Measurements from ENCODE around the gene STK24.
A peak's percentile ranks its signal among the peaks of the same experiment; 100 is the strongest.
"Not testable (repeated sequence)": the region's sequence is repeated elsewhere in the genome, so short reads cannot be mapped to it uniquely, and the experiment has no call there.

STK24 gene

DNA sequence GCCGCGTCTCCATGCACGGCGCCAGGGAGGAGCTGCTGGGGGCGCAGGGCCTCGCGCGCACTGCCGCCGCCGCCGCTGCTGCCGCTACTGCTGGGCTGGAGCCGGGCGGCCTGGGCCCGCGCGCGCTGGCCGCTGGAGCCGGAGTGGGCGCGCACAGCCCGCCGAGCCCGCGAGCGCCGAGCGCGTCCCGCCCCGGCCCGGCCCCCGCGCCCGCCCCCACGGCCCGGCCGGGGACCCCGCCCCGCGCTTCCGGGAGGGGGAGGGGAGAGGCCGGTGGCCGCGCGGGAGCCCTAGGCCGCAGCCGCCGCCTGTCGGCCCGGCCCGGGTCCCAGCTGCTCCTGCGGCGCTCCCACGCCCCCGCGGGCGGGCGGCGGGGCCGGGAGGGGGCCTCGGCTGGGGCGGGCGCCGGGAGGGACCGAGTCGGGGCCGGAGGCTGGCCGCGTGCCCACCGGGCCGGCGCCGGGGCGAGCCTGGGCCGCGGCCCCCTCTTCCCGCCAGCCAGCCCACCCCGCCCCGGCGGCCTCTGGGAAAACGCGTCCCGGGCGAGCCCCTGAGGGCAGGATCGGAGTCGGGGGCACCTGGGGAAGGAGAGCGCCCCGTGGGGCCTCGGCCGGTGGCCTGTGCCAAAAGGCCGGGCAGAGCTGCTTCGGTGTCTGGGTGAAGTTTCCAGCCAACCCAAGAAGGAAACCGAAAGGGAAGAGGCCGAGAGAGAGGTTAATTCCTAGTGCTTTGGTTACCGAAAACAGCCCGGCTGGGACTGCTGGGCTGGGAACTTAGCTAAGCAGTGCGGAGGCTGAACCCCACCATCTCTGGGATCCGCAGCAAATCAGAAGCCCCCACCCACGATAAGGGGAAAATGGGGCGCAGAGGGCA, at the start of gene STK24:
STK24 (minus strand) TSS at position 145 of the 873 bp plus-strand sequence. CDS start 321 bp downstream, outside the sequence.
- Histone ChIP-seq H3K27me3 (ENCODE audit: control insufficient read depth, insufficient read depth, low read length) (no peaks in the 10 kb centered on the region), H3K27ac (ENCODE audit: low read length) (no peak within 1 kb of the TSS), H3K4me1 (ENCODE audit: control insufficient read depth, insufficient read depth, low read length) (peaks cover under 1% of the 10 kb centered on the region; the same call in 1 of the 2 replicates), H3K36me3 (ENCODE audit: control insufficient read depth, insufficient read depth, low read length) (no peaks in the 10 kb centered on the region), H3K4me3 (ENCODE audit: low read length) (peak within 1 kb of the TSS; percentile 83), H3K9me3 (ENCODE audit: control insufficient read depth, insufficient read depth, low read length) (no peaks in the 10 kb centered on the region)
- DNase-seq (ENCODE audit: low read depth, low spot score): no peak
- no CpG with 5 or more reads among the region's 103 CpGs for WGBS (ENCODE audit: insufficient coverage, insufficient read length)

DNA sequence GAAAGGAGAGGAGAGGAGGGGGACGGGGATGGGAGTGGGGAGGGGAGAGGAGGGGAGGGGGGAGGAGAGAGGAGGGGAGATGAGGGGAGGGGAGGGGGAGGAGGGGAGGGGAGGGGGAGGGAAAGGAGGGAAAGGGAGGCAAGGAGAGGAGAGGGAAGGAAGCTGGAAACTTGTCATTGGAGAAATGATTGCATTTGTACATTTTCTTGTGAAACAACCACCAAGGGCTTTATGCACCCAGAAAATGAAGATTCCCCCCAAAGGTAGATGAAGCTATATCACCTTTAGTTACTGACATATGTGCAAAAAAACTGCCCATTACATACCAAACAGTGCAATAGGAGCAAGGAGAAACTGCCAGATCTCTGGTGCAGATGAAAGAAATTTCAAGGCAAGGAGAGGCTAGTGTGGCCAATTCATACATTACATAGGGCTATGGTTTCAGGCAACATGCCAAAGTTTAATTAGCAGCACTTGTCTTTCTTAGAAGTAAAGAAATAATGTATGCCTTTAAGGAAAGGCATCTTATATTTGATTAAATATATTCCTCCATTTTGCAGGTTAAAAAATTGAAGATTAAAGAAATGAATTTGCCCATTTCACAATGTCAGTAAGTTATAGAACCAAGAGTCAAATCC, 49.5 kb upstream of the STK24 start:
- H3K4me3 ChIP-seq (ENCODE audit: low read length): no peak overlapping the region
- no peak for DNase-seq (ENCODE audit: low read depth, low spot score)
- WGBS (ENCODE audit: insufficient coverage, insufficient read length): 75% methylated on average over 1 of the region's 1 CpG
- H3K4me1 ChIP-seq (ENCODE audit: control insufficient read depth, insufficient read depth, low read length): peaks cover 2% of the 10 kb centered on the region; the same call in 1 of the 2 replicates
- no peaks in the 10 kb centered on the region; the same call in 1 of the 2 replicates for H3K36me3 ChIP-seq (ENCODE audit: control insufficient read depth, insufficient read depth, low read length)
- H3K27ac ChIP-seq (ENCODE audit: low read length): no peak overlapping the region
- no peaks in the 10 kb centered on the region for H3K27me3 ChIP-seq (ENCODE audit: control insufficient read depth, insufficient read depth, low read length)
- H3K9me3 ChIP-seq (ENCODE audit: control insufficient read depth, insufficient read depth, low read length): no peaks in the 10 kb centered on the region

DNA sequence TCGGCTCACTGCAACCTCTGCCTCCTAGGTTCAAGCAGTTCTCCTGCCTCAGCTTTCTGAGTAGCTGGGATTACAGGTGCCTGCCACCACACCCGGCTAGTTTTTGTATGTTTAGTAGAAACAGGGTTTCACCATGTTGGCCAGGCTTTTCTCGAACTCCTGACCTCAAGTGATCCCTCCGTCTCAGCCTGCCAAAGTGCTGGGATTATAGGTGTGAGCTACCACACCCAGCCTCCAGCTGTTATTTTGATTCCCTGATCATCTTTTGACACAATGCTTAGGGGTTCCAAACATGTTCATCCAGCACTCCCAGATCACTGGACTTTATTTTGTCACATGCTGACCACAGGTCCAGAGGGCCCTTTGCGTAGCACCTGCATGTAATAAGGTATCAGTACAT, 47.7 kb upstream of the STK24 start:
- not testable (repeated sequence) for H3K4me1 ChIP-seq (ENCODE audit: control insufficient read depth, insufficient read depth, low read length); H3K27me3 ChIP-seq (ENCODE audit: control insufficient read depth, insufficient read depth, low read length); DNase-seq (ENCODE audit: low read depth, low spot score); H3K9me3 ChIP-seq (ENCODE audit: control insufficient read depth, insufficient read depth, low read length); H3K4me3 ChIP-seq (ENCODE audit: low read length); H3K27ac ChIP-seq (ENCODE audit: low read length); H3K36me3 ChIP-seq (ENCODE audit: control insufficient read depth, insufficient read depth, low read length)
- no CpG with 5 or more reads among the region's 5 CpGs for WGBS (ENCODE audit: insufficient coverage, insufficient read length)

DNA sequence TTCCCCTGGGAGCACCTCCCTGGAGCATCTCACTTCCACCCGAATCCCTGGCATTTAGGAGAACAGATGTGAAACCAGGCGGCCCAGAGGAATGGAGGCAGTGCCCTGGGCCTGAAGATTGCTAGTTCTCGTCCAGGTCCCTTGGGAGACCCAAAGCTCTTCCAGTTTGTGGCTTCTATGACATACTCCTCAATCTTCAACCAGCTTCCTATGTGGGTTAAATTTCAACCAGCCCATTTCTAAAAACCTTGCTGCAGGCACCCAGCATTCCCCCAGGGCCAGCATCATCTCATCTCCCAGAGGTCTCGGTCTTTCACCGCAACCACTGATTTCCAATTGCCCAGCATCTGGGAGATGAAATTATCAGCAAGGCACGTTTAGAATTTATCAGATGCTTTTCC, 46.0 kb upstream of the STK24 start:
- H3K27ac ChIP-seq (ENCODE audit: low read length): no peak overlapping the region
- no peak for DNase-seq (ENCODE audit: low read depth, low spot score)
- no peak overlapping the region for H3K4me3 ChIP-seq (ENCODE audit: low read length)
- H3K36me3 ChIP-seq (ENCODE audit: control insufficient read depth, insufficient read depth, low read length): no peaks in the 10 kb centered on the region
- peaks cover 2% of the 10 kb centered on the region; the same call in 1 of the 2 replicates for H3K4me1 ChIP-seq (ENCODE audit: control insufficient read depth, insufficient read depth, low read length)
- no peaks in the 10 kb centered on the region for H3K27me3 ChIP-seq (ENCODE audit: control insufficient read depth, insufficient read depth, low read length)
- WGBS (ENCODE audit: insufficient coverage, insufficient read length): no CpG with 5 or more reads among the region's 6 CpGs
- H3K9me3 ChIP-seq (ENCODE audit: control insufficient read depth, insufficient read depth, low read length): no peaks in the 10 kb centered on the region

DNA sequence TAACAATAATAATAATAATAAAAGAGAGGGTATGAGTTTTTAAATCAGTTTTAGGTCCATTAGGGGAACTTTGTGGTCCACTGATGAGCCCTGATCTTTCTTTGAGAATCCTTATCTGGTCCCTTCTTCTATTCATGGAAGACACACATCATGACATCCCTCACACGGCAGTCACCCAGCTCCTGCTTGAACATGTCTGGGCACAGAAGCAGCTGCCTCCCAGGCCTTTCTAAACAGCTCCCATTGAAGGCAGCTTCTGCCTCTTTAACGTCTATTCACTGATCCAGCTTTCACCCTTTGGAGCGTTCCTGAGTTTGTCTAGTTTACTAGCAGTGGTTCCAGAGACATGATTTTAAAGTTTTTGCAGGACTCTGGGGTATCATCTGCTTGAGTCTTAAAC, 42.6 kb upstream of the STK24 start:
- no peak for DNase-seq (ENCODE audit: low read depth, low spot score)
- Histone ChIP-seq H3K4me1 (ENCODE audit: control insufficient read depth, insufficient read depth, low read length) (no peaks in the 10 kb centered on the region), H3K4me3 (ENCODE audit: low read length) (no peak overlapping the region)

DNA sequence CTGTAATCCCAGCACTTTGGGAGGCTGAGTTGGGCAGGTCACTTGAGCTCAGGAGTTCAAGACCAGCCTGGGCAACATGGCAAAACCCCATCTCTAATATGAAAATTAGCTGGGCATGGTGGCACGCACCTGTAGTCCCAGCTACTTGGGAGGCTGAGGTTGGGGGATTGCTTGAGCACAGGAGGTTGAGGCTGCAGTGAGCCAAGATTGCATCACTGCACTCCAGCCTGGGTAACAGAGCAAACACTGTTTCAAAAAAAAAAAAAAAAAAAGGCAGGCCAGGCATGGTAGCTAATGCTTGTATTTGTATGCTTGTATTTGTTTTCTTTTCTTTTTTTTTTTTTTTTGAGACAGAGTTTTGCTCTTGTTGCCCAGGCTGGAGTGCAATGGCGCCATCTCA, 38.7 kb upstream of the STK24 start:
- H3K27me3 ChIP-seq (ENCODE audit: control insufficient read depth, insufficient read depth, low read length); H3K27ac ChIP-seq (ENCODE audit: low read length); H3K9me3 ChIP-seq (ENCODE audit: control insufficient read depth, insufficient read depth, low read length); H3K4me3 ChIP-seq (ENCODE audit: low read length); H3K4me1 ChIP-seq (ENCODE audit: control insufficient read depth, insufficient read depth, low read length); DNase-seq (ENCODE audit: low read depth, low spot score); H3K36me3 ChIP-seq (ENCODE audit: control insufficient read depth, insufficient read depth, low read length): not testable (repeated sequence)
- WGBS (ENCODE audit: insufficient coverage, insufficient read length): no CpG with 5 or more reads among the region's 2 CpGs

More for the DNA sequence above, 42.6 kb upstream of the STK24 start:
- no peaks in the 10 kb centered on the region for H3K9me3 ChIP-seq (ENCODE audit: control insufficient read depth, insufficient read depth, low read length)
- no peaks in the 10 kb centered on the region for H3K27me3 ChIP-seq (ENCODE audit: control insufficient read depth, insufficient read depth, low read length)
- no CpG with 5 or more reads among the region's 3 CpGs for WGBS (ENCODE audit: insufficient coverage, insufficient read length)
- H3K36me3 ChIP-seq (ENCODE audit: control insufficient read depth, insufficient read depth, low read length): no peaks in the 10 kb centered on the region
- H3K27ac ChIP-seq (ENCODE audit: low read length): no peak overlapping the region

DNA sequence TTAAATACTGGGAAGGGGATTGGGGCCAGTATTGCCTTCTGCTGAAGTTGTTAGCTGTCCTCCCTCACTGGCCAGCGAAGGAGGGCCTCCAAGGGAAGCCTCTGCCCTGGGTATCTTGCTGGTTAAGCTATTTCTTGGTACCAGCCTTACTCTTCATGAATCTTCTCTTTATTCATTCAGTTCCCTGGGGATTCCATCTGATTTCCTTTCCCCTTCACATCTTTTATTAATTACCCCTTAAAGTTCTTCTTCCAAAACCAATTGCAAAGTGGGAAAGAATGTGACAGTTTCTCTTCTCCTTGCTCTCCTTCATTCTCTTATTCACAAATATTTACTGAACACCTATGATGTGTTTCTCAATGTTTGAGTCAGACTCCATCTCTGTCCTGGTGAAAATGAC, 36.7 kb upstream of the STK24 start:
- Histone ChIP-seq H3K36me3 (ENCODE audit: control insufficient read depth, insufficient read depth, low read length) (no peaks in the 10 kb centered on the region), H3K9me3 (ENCODE audit: control insufficient read depth, insufficient read depth, low read length) (no peaks in the 10 kb centered on the region), H3K27me3 (ENCODE audit: control insufficient read depth, insufficient read depth, low read length) (no peaks in the 10 kb centered on the region), H3K4me1 (ENCODE audit: control insufficient read depth, insufficient read depth, low read length) (no peaks in the 10 kb centered on the region), H3K27ac (ENCODE audit: low read length) (no peak overlapping the region), H3K4me3 (ENCODE audit: low read length) (no peak overlapping the region)
- no peak for DNase-seq (ENCODE audit: low read depth, low spot score)
- no CpG with 5 or more reads among the region's 1 CpG for WGBS (ENCODE audit: insufficient coverage, insufficient read length)

DNA sequence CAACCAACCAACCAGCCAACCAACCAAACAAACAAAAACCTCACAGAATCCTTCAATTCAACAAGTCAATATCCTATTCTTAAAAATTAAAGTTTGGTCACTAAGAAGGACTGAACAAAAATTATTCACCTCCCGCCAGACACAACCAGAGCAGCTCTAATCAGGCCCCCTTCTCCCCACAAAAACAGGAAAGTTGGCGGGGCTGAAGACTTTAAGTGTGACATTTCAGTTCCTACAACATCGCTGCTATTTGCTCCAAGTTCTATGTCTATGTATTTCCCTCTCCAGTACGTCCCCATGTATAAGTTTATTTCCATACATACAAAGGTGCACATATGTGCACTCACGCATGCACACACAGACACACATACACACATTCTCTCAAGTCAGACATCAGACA, 32.8 kb upstream of the STK24 start:
- no peaks in the 10 kb centered on the region for H3K9me3 ChIP-seq (ENCODE audit: control insufficient read depth, insufficient read depth, low read length)
- no peak overlapping the region for H3K4me3 ChIP-seq (ENCODE audit: low read length)
- no peaks in the 10 kb centered on the region for H3K4me1 ChIP-seq (ENCODE audit: control insufficient read depth, insufficient read depth, low read length)
- DNase-seq (ENCODE audit: low read depth, low spot score): no peak
- H3K27ac ChIP-seq (ENCODE audit: low read length): no peak overlapping the region
- WGBS (ENCODE audit: insufficient coverage, insufficient read length): no CpG with 5 or more reads among the region's 5 CpGs
- H3K27me3 ChIP-seq (ENCODE audit: control insufficient read depth, insufficient read depth, low read length): no peaks in the 10 kb centered on the region
- no peaks in the 10 kb centered on the region for H3K36me3 ChIP-seq (ENCODE audit: control insufficient read depth, insufficient read depth, low read length)

DNA sequence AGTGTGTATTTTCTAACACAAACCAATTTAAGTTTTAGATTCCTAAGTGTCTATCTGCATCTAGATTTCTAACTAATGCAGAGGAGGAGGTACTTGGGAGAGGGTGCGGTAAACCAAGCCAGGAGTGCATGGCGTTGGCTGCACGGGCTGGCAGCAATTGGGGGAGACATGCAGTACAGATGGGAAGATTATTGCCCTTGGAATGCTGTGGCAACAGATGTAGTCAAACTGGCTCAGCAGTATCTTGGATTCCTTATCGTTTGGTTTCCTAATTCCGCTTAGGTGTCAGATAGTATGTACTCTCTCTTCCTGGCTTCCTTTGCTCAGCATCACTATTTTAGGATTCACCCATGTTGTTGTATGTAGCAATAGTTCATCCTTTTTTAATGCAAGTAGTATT, 29.4 kb upstream of the STK24 start:
- H3K27me3 ChIP-seq (ENCODE audit: control insufficient read depth, insufficient read depth, low read length): no peaks in the 10 kb centered on the region
- no peak for DNase-seq (ENCODE audit: low read depth, low spot score)
- H3K27ac ChIP-seq (ENCODE audit: low read length): no peak overlapping the region
- no peaks in the 10 kb centered on the region for H3K36me3 ChIP-seq (ENCODE audit: control insufficient read depth, insufficient read depth, low read length)
- no peak overlapping the region for H3K4me3 ChIP-seq (ENCODE audit: low read length)
- no peaks in the 10 kb centered on the region for H3K9me3 ChIP-seq (ENCODE audit: control insufficient read depth, insufficient read depth, low read length)
- H3K4me1 ChIP-seq (ENCODE audit: control insufficient read depth, insufficient read depth, low read length): no peaks in the 10 kb centered on the region
- no CpG with 5 or more reads among the region's 5 CpGs for WGBS (ENCODE audit: insufficient coverage, insufficient read length)

DNA sequence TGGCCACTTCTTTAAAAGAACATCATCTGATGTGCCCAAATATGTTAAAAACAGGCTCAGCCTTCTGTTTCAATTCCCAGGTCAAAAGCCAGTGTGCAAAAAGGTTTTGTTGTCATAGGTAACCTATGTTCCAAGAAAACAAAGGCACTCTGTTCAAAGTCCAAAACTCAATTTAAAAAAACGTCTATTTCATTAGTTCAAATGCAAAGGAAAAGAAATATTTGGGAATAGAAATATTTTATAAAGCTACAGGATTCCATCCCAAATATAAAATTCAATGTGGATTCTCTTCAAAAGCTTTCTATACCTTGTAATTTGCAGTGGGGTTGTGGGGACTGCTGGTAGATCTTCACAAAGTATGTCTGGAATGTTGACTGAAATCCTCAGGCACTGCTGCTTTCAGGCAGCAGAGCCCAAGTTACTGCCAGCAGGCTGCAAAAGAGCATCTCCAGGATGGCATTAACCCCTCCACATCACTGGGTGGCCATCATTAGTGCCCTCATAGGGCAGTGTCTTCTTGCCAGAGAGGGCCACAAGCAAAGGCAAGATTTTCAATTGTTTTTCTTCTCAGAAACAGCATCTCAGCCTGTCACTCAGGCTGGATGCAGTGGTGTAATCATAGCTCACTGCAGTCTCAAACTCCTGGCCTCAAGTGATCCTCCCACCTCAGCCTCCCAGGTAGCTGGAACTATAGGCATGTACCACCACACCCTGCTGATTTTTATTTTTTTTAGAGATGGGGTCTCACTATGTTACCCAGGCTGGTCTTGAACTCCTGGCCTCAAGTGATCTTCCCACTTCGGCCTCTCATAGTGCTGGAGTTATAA, 22.8 kb upstream of the STK24 start:
- Histone ChIP-seq H3K36me3 (ENCODE audit: control insufficient read depth, insufficient read depth, low read length) (no peaks in the 10 kb centered on the region), H3K4me3 (ENCODE audit: low read length) (no peak overlapping the region), H3K9me3 (ENCODE audit: control insufficient read depth, insufficient read depth, low read length) (no peaks in the 10 kb centered on the region), H3K4me1 (ENCODE audit: control insufficient read depth, insufficient read depth, low read length) (0 out of 2 replicates have a peak, but pooled peaks cover 2% of the 10 kb centered on the region), H3K27ac (ENCODE audit: low read length) (no peak overlapping the region), H3K27me3 (ENCODE audit: control insufficient read depth, insufficient read depth, low read length) (no peaks in the 10 kb centered on the region)
- no peak for DNase-seq (ENCODE audit: low read depth, low spot score)
- no CpG with 5 or more reads among the region's 2 CpGs for WGBS (ENCODE audit: insufficient coverage, insufficient read length)

Measured in iPS DF 6.9 (cell line).